HG02610 (cell line): ENCODE measurements around the gene TEX14.
A peak's percentile ranks its signal among the peaks of the same experiment; 100 is the strongest.
"Not testable (repeated sequence)": the region's sequence is repeated elsewhere in the genome, so short reads cannot be mapped to it uniquely, and the experiment has no call there.

Source experiments
- ATAC-seq: cut with Tn5 transposase; IDR thresholded peaks from one replicate; pipeline ENCODE4 v1.9.1; 2021; ENCODE audit warnings: mild to moderate bottlenecking, moderate library complexity; ENCODE audit not compliant: unreplicated experiment

Gene TEX14

GRCh38 chr17:58692239-58693055 lies 602 bp upstream of the TEX14 start, which contains the start of gene RAD51C:
TSS of gene RAD51C (plus strand) at chr17:58692602. CDS start at chr17:58692644, 42 bp downstream.
- ATAC-seq: peak; percentile 94

- ATAC-seq: not testable (repeated sequence)
These were observed 1.8 kb downstream of the TEX14 start for GRCh38 chr17:58690033-58690432.

GRCh38 chr17:58688521-58688920 lies 3.3 kb downstream of the TEX14 start:
- ATAC-seq: no peak

- ATAC-seq: no peak
These were observed 4.9 kb downstream of the TEX14 start for GRCh38 chr17:58686980-58687379.

- ATAC-seq: not testable (repeated sequence)
These were observed 7.4 kb downstream of the TEX14 start for GRCh38 chr17:58684462-58684861.

GRCh38 chr17:58684003-58684402 lies 7.8 kb downstream of the TEX14 start:
- no peak for ATAC-seq

- ATAC-seq: no peak
These were observed 11.8 kb downstream of the TEX14 start for GRCh38 chr17:58680038-58680369.

- no peak for ATAC-seq
These were observed 12.4 kb downstream of the TEX14 start for GRCh38 chr17:58679263-58680037.

- ATAC-seq: not testable (repeated sequence)
These were observed 13.6 kb downstream of the TEX14 start for GRCh38 chr17:58678287-58678686.

GRCh38 chr17:58677194-58677880 lies 14.5 kb downstream of the TEX14 start:
- ATAC-seq: peak; percentile 57

GRCh38 chr17:58671969-58672368 lies 19.9 kb downstream of the TEX14 start:
- ATAC-seq: no peak

- ATAC-seq: no peak
These were observed 22.0 kb downstream of the TEX14 start for GRCh38 chr17:58669853-58670252.

- ATAC-seq: no peak
These were observed 23.3 kb downstream of the TEX14 start for GRCh38 chr17:58668598-58668935.

- ATAC-seq: no peak
These were observed 23.8 kb downstream of the TEX14 start for GRCh38 chr17:58667934-58668597.

GRCh38 chr17:58666858-58667267 lies 25.0 kb downstream of the TEX14 start:
- no peak for ATAC-seq

- no peak for ATAC-seq
These were observed 25.6 kb downstream of the TEX14 start for GRCh38 chr17:58665946-58666857.

GRCh38 chr17:58664302-58664701 lies 27.5 kb downstream of the TEX14 start:
- no peak for ATAC-seq

GRCh38 chr17:58661499-58661898 lies 30.3 kb downstream of the TEX14 start:
- no peak for ATAC-seq

GRCh38 chr17:58660621-58661020 lies 31.2 kb downstream of the TEX14 start:
- ATAC-seq: no peak

GRCh38 chr17:58659714-58660084 lies 32.1 kb downstream of the TEX14 start:
- not testable (repeated sequence) for ATAC-seq
